Effector CD4-positive, alpha-beta T cell (primary cell): Measurements from ENCODE around the gene DNER.
"Not testable (repeated sequence)": the region's sequence is repeated elsewhere in the genome, so short reads cannot be mapped to it uniquely, and the experiment has no call there.

ENCODE experiments used
- DNase-seq: peaks from one replicate; pipeline ENCODE4 v3.0.0-alpha.2; 2020

The DNER gene

DNA sequence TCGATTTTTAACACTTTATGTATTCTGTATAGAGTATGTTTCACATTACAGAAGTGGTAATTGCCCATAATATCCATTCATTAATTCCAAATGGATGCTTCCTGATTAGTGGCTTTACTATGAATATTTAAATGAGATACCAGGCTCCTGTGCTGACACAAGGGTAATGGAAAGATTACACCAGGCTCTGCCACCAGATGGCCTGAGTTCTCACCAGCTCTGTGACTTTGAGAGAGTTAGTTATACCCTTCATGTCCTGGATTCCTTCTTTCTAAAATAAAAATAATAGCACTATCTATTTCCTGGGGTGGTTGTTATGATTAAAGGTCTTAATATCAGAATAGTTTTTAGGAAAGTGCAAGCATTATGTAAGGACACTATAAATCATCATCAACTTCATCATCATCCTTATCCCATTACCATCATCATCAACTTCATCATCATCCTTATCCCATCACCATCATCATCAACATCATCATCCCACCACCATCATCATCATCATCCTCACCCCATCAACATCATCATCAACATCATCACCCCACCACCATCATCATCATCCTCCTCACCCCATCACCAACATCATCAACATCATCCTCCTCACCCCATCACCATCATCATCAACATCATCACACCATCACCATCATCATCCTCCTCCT, 151.8 kb downstream of the DNER start:
- DNase-seq: no peak

DNA sequence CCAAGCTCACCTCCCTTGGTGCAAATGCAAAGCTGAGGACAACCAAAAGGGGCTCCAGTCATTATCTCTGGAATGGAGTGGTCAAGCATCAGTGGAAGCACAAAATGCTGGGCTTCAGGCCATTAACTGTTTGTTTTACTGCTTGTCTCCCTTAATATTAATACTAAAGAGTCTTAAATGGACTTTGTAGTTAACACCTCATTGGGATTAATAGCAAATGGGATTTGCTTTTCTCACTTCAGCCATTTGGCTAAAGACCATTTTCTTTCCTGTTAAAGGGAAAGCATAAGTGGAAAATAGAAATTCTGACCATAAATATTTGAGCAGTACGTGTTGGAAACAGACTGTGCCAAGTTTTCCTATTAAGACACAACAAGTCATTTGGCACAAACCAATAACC, 154.4 kb downstream of the DNER start:
- no peak for DNase-seq

DNA sequence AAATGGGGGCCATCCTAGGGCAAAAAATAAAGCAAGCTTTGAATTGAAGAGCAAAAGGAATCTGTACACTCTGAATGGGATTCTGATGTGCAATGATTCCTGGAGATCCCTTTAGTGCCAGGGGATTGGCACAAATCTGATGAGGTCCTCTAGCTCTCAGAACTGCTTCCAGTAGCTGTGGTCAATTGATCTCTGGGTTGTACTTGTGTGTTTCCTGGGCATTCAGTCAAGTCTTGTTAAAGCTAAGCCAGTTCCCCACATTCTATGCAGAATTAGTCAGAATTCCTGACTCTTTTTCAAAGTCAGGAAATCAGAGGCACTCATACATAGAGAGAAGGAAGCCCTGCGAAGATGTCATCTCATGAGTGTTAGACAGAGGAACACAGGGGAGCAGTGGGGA, 161.3 kb downstream of the DNER start:
- DNase-seq: no peak

DNA sequence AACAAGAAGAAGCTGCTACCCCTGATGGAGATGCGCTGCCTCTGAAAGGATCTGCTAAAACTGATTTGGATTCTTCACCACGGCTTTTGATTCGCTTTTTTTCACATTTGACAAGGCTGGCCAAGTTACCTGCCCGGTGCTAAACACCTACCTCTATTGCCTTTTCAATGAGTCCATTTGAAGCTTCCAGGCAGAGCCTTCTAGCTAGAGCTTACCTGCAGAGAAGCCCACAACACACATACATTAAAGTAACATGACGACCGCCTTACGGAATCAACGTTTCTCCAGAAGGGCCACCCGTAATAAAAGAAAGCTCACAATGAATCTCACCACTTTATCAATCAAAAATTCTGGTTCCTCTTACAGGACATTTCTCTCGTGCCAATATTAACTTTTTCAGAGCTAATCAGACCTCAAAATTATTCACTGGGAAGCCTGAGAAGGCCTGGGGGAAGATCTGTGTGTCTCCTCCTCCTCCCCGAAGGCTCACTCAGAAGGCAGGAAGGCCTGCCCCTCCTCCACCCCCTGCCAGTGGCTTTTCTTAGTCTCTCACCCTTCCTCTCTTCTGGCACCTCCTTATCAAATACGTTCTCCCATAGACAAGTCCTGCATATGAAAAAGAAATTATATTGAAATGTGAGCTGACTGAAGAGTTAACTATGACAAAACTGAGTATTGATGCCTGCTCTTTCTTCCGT, 171.0 kb downstream of the DNER start:
- DNase-seq: no peak

DNA sequence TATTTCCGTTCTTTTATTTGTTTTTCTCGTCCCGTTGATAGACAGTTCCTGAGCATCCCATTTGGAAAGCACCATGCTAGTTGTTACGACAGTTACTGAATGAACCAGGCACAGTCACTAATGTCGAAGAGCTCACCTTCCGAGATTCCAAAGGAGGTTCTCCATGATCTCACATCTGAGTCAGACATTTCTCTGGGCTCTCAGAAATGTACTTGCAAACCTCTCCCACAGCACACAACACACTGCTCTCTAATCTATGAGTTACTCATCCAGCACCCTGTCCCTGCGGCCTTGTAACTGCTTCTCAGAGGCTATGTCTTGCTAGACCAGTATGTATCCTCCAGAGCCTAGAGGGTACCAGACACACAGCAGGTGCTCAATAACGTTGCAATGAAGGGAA, 174.7 kb downstream of the DNER start:
- no peak for DNase-seq

DNA sequence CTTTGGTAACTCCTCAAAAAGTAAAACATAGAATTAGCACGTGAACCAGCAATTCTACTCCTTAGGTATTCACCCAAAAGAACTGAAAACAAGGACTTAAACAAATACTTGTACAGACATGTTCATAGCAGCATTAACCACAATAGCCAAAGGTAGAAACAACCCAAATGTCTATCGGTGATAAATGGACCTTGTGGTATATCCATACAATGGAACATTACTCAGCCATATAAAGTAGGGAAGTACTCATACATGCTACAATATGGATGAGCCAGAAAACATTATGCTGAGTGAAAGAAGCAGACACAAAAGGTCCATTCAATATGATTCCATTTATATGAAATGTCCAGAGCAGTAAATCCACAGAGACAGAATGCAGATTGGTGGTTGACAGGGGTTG, 182.8 kb downstream of the DNER start:
- DNase-seq: no peak

DNA sequence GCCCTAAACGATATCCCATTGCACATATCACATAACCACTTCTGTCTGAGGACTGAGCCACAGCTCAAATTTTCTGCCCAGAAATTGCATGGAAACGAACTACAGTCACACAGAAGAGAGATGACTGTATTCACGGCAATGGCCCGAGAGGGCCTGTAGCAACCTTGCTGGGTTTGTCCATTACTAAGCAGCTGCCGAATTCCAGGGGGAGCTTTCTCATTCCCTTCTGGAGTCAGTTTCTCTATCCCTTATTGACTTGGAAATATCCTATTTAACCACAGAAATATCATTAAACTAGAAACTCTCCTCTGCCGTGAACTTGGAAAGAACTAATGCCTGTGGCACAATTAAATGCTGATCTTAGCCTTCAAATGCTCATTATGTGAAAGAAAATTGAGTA, 183.9 kb downstream of the DNER start:
- DNase-seq: no peak

DNA sequence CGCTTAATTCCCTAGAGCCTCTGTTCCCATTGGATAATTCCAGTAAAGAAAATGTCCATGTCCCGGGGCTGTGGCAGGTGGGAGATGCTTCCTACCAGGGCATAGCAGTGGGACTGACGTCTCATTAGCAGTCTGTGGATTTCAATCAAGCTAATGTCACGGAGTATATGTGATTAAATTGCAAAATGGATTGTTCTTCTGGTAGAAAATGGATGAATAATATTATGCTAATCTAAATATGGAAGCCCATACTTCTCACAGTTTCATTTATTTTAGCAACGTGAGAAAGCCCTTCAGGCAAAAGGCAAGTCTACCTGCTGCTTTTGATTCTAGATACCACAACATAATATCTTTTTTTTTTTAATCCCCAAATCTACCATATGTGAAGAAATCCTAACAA, 185.5 kb downstream of the DNER start:
- DNase-seq: no peak

DNA sequence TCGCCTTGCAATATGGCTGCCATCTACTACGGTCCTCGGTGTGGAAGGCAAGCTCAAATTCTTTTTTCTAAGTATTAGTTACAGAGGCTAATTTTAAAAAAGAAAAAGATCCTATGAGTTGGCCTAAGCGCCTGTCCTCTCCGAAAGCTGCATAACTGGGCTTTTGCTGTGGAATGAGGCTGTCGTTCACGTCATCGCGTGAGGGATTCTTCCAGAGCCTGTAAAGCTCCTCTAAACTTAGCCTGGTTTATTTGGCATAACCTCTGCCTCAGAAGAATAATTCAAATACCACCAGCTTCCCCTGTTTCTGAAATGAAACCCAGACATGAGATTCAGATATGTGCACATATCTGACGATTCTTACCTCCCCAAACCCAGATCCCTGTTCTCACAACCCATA, 187.4 kb downstream of the DNER start:
- no peak for DNase-seq

DNA sequence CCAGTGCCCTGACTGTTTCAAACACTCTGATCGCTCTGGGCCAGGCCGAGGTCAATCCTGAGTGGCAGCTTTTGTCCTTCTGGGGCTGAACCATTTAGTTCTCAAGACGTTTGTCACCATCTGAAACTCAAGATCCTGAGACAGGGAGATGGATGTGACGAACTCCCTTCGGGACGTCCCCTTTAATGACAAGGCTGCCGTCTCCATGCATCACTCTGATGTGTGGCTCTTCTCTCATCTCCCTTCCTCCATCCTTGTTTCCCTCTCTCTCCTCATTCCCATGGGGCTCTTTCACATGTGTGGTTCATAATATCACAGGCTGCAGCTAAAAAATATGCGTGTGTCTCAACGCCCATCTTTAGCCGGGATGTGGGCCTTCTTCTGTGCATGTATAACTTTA, 189.6 kb downstream of the DNER start:
- DNase-seq: no peak

DNA sequence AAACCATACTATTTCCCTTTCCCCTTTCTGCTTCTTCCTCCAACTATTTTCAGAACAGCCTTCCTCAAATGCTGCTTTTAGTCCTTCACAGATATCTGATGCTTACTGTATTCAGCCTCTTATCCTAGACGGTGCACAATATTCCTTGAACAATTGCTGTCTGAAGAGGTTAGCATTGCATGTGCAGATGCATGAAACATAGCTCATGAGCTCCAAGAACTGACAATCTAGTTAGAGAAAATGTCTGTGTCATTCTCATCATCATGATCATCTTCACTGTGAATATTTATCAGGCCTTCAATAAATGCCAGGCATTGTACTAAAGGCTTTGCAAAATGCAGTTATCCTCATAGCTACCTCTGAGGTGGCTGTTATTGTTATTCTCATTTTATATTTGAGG, 190.7 kb downstream of the DNER start:
- DNase-seq: no peak

DNA sequence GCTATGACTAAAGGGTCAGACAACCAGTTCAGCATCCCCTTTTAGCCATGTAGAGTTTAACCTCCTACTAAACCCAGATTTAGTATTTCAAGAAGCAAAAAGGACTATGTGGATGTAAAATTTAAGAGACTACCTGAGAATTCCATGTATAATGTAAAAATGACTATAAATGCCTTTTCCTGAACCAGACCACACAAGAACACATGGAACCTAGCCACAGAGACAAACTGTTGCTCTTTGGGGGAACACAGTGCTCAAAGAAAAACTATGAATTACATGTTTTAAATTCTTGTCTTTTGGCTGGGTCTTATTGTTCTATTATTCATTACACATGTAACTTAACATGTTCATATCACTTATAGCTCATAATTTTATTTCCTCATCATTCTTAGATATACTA, 192.8 kb downstream of the DNER start:
- no peak for DNase-seq

DNA sequence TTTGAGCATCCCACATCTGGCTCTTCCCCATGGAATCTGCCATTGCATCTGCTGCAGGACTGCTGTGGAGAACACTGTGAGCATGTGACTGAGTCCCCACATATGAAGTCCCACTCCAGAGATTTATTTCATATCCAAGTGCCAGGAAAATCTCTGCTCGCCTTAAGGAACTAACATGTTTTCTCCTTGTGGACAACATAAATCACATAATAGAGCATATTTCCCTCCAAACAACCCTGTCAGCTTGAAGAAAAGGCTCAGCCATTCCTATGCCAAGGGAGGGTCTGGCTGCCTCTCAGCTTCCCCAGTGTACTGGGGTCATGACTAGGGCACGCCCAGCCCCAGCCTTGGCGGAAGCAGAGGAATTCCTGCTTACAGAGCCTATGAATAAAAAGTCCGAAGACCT, 193.7 kb downstream of the DNER start:
- no peak for DNase-seq

DNA sequence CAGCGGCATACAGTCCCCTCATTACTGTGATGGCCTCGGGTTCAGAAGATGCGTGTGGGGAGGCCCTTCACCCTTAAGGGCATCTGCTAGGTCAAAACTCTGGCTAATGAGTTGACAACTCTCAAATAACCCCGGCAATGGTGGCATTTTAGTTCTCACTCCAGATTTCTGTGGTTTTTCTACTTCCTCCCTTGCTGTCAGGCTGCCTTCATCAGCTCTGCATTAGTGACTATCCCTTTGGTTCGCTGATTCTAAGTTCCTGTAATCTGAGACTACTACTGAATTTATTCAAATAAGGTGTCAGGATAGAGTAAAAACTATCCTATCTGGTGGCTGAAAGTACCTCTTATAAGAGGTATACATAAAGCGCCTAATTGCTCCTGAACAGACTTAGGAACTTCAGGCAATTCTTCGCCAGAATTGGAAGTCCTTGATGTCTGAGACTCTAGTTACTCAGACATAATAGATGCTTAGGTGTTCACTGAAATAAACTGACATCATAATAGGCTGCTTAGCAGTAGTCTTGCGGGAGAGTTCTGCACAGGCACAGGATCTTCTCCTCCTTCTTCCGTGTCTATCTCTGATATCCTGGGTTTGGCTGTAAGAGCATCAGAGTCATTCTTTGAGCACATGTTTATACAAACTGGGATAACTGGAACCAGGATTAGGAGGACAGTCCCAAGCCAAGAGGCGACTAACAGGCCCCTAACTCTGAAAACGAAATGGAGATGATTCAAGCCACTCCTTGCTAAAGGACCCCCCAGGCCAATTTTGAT, 194.5 kb downstream of the DNER start:
- no peak for DNase-seq

DNA sequence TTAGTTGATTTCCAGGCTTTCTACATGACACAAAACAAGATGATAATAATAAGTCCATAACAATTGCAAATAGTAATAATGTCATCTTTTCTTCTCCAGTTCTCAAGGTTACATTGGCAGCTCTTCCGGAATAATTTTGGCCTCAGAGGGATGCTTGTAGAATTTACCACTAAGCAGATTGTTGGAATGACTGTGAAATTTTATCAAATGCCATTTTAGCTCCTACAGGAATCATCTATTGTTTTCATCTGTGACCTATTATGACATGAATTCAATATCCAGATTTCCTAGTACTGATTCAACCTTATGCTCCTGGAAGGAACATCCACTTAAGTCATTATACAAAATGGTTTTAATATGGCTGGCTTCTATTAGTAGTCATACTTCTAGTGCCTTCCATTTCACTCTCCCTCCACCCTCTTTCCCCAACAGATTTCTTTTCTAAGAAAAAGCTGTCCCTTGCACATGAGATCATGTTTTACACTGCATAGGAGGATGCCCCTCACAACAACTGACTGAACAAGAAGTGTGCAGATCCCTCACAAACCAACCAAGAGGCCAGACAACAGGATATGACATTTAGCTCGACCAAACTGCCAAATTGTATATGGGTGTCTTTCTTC, 200.0 kb downstream of the DNER start:
- DNase-seq: no peak

DNA sequence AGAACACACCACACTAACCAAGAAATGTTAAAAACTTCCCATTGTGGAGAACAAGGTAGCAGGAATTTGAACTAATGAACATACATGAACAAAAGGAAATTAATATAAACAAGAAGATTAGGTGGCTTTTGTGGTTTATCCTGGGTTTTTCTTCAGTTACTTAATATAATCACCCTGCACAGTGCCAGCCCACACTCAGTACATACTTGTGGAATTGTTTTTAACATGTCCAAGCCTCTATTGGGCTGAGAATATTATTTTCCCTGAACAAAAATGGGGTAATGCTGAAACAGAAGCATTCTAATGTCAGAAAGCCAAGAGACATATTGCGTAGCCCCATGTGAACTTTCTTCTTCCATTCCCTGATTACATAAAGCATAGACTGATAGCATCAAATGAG, 202.8 kb downstream of the DNER start:
- DNase-seq: no peak

DNA sequence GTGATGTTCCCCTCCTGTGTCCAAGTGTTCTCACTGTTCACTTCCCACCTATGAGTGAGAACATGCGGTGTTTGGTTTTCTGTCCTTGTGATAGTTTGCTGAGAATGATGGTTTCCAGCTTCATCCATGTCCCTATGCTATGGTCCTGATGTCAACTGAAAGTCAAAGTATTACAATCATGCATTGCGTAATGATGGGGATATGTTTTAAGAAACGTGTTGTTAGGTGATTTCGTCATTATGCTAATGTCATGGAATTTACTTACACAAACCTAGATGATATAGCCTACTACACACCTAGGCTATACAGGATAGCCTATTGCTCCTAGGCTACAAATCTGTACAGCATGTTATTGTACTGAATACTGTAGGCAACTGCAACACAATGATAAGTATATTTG, 207.7 kb downstream of the DNER start:
- not testable (repeated sequence) for DNase-seq

DNA sequence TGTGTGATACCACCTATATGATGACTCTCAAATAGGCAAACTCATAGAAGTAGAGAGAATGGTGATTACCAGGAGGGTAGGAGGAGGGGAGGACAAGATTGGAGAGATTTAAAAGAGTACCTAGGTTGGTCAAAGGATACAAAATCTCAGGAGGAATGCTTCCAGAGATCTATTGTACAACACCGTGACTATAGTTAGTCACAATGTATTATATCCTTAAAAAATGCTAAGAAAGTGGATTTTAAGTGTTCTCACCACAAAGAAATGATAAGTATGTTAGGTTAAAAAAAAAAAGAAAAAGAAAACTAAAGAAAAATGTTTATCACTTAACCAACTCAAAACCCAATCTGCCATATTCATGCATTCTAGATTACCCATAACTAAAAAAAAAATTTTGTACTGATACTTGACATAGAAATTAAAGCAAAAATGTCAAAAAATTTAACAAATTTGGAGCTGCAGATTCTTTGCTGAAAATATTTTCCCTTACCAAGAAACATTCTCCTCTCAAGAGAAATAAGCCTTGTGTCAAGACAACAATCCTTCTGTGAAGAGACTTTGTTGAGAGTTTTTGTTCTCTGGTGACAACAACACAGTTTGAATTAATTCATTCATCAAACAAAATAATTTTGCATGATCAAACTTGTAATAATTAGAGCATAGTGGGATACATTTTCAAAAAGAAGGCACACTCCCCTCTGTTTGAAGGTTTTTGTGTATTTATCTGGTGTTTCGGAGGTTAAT, 213.1 kb downstream of the DNER start:
- no peak for DNase-seq

DNA sequence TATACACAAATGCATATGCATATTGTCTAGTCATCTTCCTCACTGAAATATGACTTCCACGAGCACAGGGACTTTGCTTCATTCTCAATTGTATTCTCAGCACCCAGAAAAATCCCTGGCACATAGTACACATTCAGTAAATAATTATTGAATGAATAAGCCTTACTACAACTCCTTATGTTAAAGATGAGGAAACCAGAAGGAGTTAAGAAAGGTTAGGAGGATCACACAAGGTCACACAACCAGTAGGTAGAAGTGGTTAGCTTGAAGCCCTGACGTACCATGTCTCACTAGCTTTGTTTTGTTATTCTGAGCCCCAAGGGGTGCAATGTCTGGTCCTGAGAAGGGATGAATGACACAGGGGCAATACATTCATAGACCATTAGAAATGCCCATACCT, 222.3 kb downstream of the DNER start:
- no peak for DNase-seq

DNA sequence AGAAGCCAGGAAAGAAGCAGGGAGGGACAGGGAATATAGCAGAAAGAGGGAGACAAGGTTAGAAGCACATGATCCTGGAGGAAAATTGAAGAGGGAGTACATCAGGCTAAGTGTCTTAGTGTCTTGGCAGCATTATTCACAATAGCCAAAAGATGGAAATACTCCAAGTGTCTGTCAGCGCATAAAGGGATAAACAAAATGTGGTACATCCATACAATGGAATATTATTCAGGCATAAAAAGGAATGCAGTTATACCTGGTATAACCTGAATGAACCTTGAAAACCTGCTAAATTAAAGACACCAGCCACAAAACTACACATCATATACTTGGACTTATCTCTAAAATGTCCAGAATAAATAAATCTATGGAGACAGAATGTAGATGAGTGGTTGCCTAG, 224.2 kb downstream of the DNER start:
- DNase-seq: no peak

DNA sequence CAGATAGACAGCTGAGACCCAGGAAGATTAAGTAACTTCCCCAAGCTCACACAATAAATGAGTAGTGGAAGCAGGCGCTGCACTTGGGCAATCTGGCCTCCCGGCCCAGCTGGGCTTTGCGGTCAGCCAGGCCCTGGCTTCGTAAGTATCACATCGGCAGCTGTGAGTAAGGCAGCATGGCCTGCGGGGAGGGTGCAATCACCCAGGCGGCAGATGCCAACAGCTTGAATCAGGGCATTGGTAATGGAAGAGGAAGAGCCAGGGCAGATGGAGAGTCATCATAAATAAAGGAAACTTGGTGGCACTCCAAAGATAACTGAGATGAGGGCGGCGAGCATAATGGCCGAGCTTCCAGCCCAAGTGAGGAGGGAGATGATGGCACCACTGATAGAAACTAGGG, 225.3 kb downstream of the DNER start:
- no peak for DNase-seq

DNA sequence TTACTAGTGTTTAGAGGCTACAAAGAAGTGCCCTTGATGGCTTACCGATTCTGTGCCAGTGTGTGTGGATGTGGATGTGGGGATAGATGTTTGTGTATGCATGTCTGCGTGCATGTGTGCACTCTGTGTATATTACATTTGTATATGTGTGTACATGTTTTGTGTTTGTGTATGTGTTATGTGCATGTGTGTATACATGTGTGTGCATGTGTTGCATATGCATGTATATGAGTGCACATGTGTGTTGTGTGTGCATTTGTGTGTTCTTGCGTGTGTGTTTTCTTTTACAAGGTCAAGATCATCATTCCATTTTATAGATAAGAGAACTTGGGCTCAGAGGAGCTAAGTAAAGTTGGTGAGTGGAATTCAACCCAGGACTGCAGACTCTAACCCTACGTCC, 226.1 kb downstream of the DNER start:
- no peak for DNase-seq

DNA sequence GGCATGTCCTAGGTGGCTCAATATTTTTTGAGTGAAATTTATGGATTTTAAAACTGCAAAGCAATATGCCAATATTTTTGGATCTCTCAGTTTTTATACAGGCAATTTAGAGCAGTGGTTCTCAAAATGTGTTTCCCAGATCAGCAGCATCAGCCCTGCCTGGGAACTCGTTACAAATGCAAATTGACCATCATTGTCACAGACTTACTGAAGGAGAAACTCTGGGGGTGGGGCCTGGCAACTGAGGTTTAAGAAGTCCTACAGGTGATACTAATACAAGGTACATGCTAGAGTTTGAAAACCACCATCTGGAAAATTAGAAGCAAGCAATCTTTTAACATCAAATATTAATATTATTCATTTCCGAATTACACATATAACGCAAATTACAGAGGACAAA, 227.7 kb downstream of the DNER start:
- DNase-seq: no peak
